Measurements from ENCODE around the gene EID1.
"Not testable (repeated sequence)": the region's sequence is repeated elsewhere in the genome, so short reads cannot be mapped to it uniquely, and the experiment has no call there.

The EID1 gene

GRCh38 chr15:48877630-48878595 is at the start of gene EID1:
TSS of gene EID1 (plus strand) at chr15:48878134. CDS start at chr15:48878177, 43 bp downstream.
- peak; percentile 97 for DNase-seq (ENCODE audit: low read depth)
- Histone ChIP-seq H3K36me3 (ENCODE audit: control insufficient read depth, insufficient read depth, low read length, severe bottlenecking) (no peaks in the 10 kb centered on the region), H3K9ac (ENCODE audit: low read length) (peak within 1 kb of the TSS; percentile 92), H3K4me3 (ENCODE audit: low read length) (peak within 1 kb of the TSS; percentile 95), H3K9me3 (ENCODE audit: control insufficient read depth, low read length) (no peaks in the 10 kb centered on the region), H3K27me3 (replicated peaks; ENCODE audit: control insufficient read depth, insufficient read depth, low read length) (no peaks in the 10 kb centered on the region), H3K4me1 (ENCODE audit: control insufficient read depth, insufficient read depth, low read length) (peaks cover 17% of the 10 kb centered on the region)

- no peaks in the 10 kb centered on the region for H3K4me1 ChIP-seq (ENCODE audit: control insufficient read depth, insufficient read depth, low read length)
- no peaks in the 10 kb centered on the region for H3K27me3 ChIP-seq (replicated peaks; ENCODE audit: control insufficient read depth, insufficient read depth, low read length)
- DNase-seq (ENCODE audit: low read depth) = no peak
- no peak overlapping the region for H3K9ac ChIP-seq (ENCODE audit: low read length)
- H3K36me3 ChIP-seq (ENCODE audit: control insufficient read depth, insufficient read depth, low read length, severe bottlenecking) = no peaks in the 10 kb centered on the region
- H3K9me3 ChIP-seq (ENCODE audit: control insufficient read depth, low read length) = peaks cover 13% of the 10 kb centered on the region
- H3K4me3 ChIP-seq (ENCODE audit: low read length) = no peak overlapping the region
Measured at GRCh38 chr15:48828471-48828870, 49.5 kb upstream of the EID1 start.

GRCh38 chr15:48828906-48829305 is 49.0 kb upstream of the EID1 start:
- DNase-seq (ENCODE audit: low read depth) = no peak
- Histone ChIP-seq H3K9ac (ENCODE audit: low read length) (no peak overlapping the region), H3K36me3 (ENCODE audit: control insufficient read depth, insufficient read depth, low read length, severe bottlenecking) (no peaks in the 10 kb centered on the region), H3K4me1 (ENCODE audit: control insufficient read depth, insufficient read depth, low read length) (no peaks in the 10 kb centered on the region), H3K9me3 (ENCODE audit: control insufficient read depth, low read length) (peaks cover 13% of the 10 kb centered on the region), H3K4me3 (ENCODE audit: low read length) (no peak overlapping the region), H3K27me3 (replicated peaks; ENCODE audit: control insufficient read depth, insufficient read depth, low read length) (no peaks in the 10 kb centered on the region)

- peaks cover 13% of the 10 kb centered on the region for H3K9me3 ChIP-seq (ENCODE audit: control insufficient read depth, low read length)
- H3K9ac ChIP-seq (ENCODE audit: low read length) = no peak overlapping the region
- no peak overlapping the region for H3K4me3 ChIP-seq (ENCODE audit: low read length)
- H3K36me3 ChIP-seq (ENCODE audit: control insufficient read depth, insufficient read depth, low read length, severe bottlenecking) = no peaks in the 10 kb centered on the region
- no peaks in the 10 kb centered on the region for H3K27me3 ChIP-seq (replicated peaks; ENCODE audit: control insufficient read depth, insufficient read depth, low read length)
- no peaks in the 10 kb centered on the region for H3K4me1 ChIP-seq (ENCODE audit: control insufficient read depth, insufficient read depth, low read length)
- no peak for DNase-seq (ENCODE audit: low read depth)
Measured at GRCh38 chr15:48832648-48833047, 45.3 kb upstream of the EID1 start.

- no peak overlapping the region for H3K4me3 ChIP-seq (ENCODE audit: low read length)
- no peaks in the 10 kb centered on the region for H3K27me3 ChIP-seq (replicated peaks; ENCODE audit: control insufficient read depth, insufficient read depth, low read length)
- no peaks in the 10 kb centered on the region for H3K4me1 ChIP-seq (ENCODE audit: control insufficient read depth, insufficient read depth, low read length)
- no peaks in the 10 kb centered on the region for H3K36me3 ChIP-seq (ENCODE audit: control insufficient read depth, insufficient read depth, low read length, severe bottlenecking)
- no peak overlapping the region for H3K9ac ChIP-seq (ENCODE audit: low read length)
- DNase-seq (ENCODE audit: low read depth) = no peak
- H3K9me3 ChIP-seq (ENCODE audit: control insufficient read depth, low read length) = peaks cover 13% of the 10 kb centered on the region
Measured at GRCh38 chr15:48833526-48834239, 44.3 kb upstream of the EID1 start.

- H3K4me1 ChIP-seq (ENCODE audit: control insufficient read depth, insufficient read depth, low read length) = no peaks in the 10 kb centered on the region
- no peaks in the 10 kb centered on the region for H3K36me3 ChIP-seq (ENCODE audit: control insufficient read depth, insufficient read depth, low read length, severe bottlenecking)
- DNase-seq (ENCODE audit: low read depth) = no peak
- H3K9me3 ChIP-seq (ENCODE audit: control insufficient read depth, low read length) = peaks cover 13% of the 10 kb centered on the region
- H3K9ac ChIP-seq (ENCODE audit: low read length) = no peak overlapping the region
- H3K27me3 ChIP-seq (replicated peaks; ENCODE audit: control insufficient read depth, insufficient read depth, low read length) = no peaks in the 10 kb centered on the region
- H3K4me3 ChIP-seq (ENCODE audit: low read length) = no peak overlapping the region
Measured at GRCh38 chr15:48834756-48835155, 43.2 kb upstream of the EID1 start.

GRCh38 chr15:48842501-48842900 is 35.4 kb upstream of the EID1 start:
- H3K4me1 ChIP-seq (ENCODE audit: control insufficient read depth, insufficient read depth, low read length) = no peaks in the 10 kb centered on the region
- H3K27me3 ChIP-seq (replicated peaks; ENCODE audit: control insufficient read depth, insufficient read depth, low read length) = no peaks in the 10 kb centered on the region
- no peaks in the 10 kb centered on the region for H3K9me3 ChIP-seq (ENCODE audit: control insufficient read depth, low read length)
- H3K4me3 ChIP-seq (ENCODE audit: low read length) = no peak overlapping the region
- no peaks in the 10 kb centered on the region for H3K36me3 ChIP-seq (ENCODE audit: control insufficient read depth, insufficient read depth, low read length, severe bottlenecking)
- DNase-seq (ENCODE audit: low read depth) = no peak
- no peak overlapping the region for H3K9ac ChIP-seq (ENCODE audit: low read length)

GRCh38 chr15:48845123-48845522 is 32.8 kb upstream of the EID1 start:
- Histone ChIP-seq H3K4me3 (ENCODE audit: low read length) (no peak overlapping the region), H3K9me3 (ENCODE audit: control insufficient read depth, low read length) (no peaks in the 10 kb centered on the region), H3K9ac (ENCODE audit: low read length) (no peak overlapping the region), H3K27me3 (replicated peaks; ENCODE audit: control insufficient read depth, insufficient read depth, low read length) (no peaks in the 10 kb centered on the region), H3K4me1 (ENCODE audit: control insufficient read depth, insufficient read depth, low read length) (no peaks in the 10 kb centered on the region), H3K36me3 (ENCODE audit: control insufficient read depth, insufficient read depth, low read length, severe bottlenecking) (no peaks in the 10 kb centered on the region)
- no peak for DNase-seq (ENCODE audit: low read depth)

- no peak for DNase-seq (ENCODE audit: low read depth)
- Histone ChIP-seq H3K9me3 (ENCODE audit: control insufficient read depth, low read length) (no peaks in the 10 kb centered on the region), H3K4me1 (ENCODE audit: control insufficient read depth, insufficient read depth, low read length) (peaks cover 8% of the 10 kb centered on the region), H3K27me3 (replicated peaks; ENCODE audit: control insufficient read depth, insufficient read depth, low read length) (no peaks in the 10 kb centered on the region), H3K9ac (ENCODE audit: low read length) (no peak overlapping the region), H3K4me3 (ENCODE audit: low read length) (no peak overlapping the region), H3K36me3 (ENCODE audit: control insufficient read depth, insufficient read depth, low read length, severe bottlenecking) (no peaks in the 10 kb centered on the region)
Measured at GRCh38 chr15:48850648-48851047, 27.3 kb upstream of the EID1 start.

- H3K9me3 ChIP-seq (ENCODE audit: control insufficient read depth, low read length) = no peaks in the 10 kb centered on the region
- no peaks in the 10 kb centered on the region for H3K27me3 ChIP-seq (replicated peaks; ENCODE audit: control insufficient read depth, insufficient read depth, low read length)
- H3K9ac ChIP-seq (ENCODE audit: low read length) = no peak overlapping the region
- no peaks in the 10 kb centered on the region for H3K36me3 ChIP-seq (ENCODE audit: control insufficient read depth, insufficient read depth, low read length, severe bottlenecking)
- no peak for DNase-seq (ENCODE audit: low read depth)
- no peak overlapping the region for H3K4me3 ChIP-seq (ENCODE audit: low read length)
- H3K4me1 ChIP-seq (ENCODE audit: control insufficient read depth, insufficient read depth, low read length) = peaks cover 21% of the 10 kb centered on the region
Measured at GRCh38 chr15:48851956-48852355, 26.0 kb upstream of the EID1 start.

GRCh38 chr15:48854434-48854833 is 23.5 kb upstream of the EID1 start:
- not testable (repeated sequence) for H3K36me3 ChIP-seq (ENCODE audit: control insufficient read depth, insufficient read depth, low read length, severe bottlenecking); H3K27me3 ChIP-seq (replicated peaks; ENCODE audit: control insufficient read depth, insufficient read depth, low read length); H3K9me3 ChIP-seq (ENCODE audit: control insufficient read depth, low read length); H3K9ac ChIP-seq (ENCODE audit: low read length); H3K4me3 ChIP-seq (ENCODE audit: low read length); DNase-seq (ENCODE audit: low read depth)
- peaks cover 36% of the 10 kb centered on the region for H3K4me1 ChIP-seq (ENCODE audit: control insufficient read depth, insufficient read depth, low read length)
